HPDE6-E6E7 (cell line): Measurements from ENCODE around the gene KIAA1671.
A peak's percentile ranks its signal among the peaks of the same experiment; 100 is the strongest.

Source experiments
- DNase-seq: peaks from one replicate; pipeline ENCODE4 v3.0.0; 2011; ENCODE audit warnings: missing footprints; ENCODE audit errors: extremely low spot score

Gene KIAA1671

GRCh38 chr22:24952837-24953383 lies 394 bp downstream of the KIAA1671 start:
- peak; percentile 76 for DNase-seq

DNA sequence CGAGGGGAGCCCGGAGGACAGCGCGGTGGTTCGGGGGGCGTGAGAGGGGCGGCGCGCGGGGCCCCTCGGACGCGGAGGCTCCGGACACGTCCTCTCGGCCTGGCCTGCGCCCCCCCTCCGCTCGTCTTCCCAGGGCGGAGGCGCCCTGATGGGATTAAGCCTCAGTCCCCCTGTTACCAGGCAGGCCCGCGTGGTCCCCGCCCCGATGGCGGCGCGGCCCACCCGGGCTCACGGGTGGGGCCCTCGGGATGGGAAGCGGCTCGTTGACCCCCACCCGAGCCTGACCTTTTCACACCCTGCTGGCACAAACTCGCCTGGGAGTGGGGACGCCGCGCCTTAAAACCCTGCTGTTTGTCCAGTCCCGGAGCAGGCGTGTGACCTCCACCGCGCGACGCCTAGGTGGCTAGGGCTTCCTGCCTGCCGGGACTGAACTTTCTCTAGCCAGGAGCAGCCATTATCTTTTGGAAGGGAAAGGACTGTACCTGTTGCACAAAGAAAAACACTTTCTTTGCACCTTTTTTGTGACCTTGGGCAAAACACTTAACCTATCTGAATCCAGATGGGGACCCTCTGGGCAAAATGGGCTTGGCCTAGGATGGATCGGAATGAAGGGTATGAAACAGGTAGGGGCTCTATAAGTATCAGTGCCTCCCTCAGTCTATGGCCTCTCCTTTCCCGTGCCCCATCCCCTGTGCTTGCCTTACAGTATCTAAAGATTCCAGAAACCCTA lies 1.0 kb downstream of the KIAA1671 start:
- no peak for DNase-seq

- DNase-seq, result no peak
Measured at GRCh38 chr22:24954114-24954463, 1.6 kb downstream of the KIAA1671 start.

GRCh38 chr22:24954856-24955255 lies 2.3 kb downstream of the KIAA1671 start:
- DNase-seq, result no peak

DNA sequence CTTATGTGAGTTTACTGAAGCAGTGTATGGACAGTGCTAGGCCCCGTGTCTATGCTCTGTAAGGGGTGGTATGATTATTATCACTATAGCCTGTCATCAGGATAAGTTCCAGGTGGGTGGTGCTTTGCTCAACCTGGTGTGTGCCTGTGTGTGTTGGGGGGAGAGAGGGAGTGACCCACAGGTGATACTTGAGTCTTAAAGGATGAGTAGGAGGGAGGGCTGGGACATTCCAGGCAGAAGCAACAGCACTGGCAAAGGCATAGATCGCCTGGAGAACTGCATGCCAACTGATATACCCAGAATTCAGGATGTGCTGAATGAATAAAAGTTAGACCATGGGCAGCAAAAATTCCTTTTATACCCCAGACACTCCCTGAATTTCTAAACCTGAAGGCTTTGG lies 4.5 kb downstream of the KIAA1671 start:
- DNase-seq, result no peak

DNA sequence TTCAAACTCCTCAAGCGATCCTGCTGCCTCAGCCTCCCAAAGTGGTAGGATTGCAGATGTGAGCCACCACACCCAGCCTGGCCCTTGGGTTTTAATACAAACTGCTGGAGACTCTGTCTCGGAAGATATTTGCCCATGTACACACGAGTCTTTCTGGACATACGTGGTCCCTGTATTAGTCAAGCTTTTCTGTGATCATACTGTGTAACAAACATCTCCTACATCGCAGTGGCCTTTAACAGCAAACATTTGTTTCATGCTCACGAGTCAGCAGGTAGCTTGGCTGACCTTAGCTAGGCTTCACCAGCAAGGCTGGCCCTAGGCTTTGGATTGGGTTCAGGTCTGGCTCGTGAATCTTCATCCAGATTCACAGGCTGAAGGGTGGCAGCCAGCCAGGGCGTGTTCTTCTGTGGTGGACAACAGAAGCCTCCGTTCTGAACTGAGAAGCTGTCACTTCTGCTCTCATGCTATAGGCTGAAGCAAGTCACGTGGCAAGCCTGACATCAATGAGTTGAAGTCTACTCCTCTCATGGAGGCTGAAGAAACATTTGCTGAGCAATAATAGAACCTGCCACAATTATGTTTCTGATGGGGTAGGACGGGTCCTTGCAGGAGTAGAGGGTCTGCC lies 8.8 kb downstream of the KIAA1671 start:
- DNase-seq, result no peak

DNA sequence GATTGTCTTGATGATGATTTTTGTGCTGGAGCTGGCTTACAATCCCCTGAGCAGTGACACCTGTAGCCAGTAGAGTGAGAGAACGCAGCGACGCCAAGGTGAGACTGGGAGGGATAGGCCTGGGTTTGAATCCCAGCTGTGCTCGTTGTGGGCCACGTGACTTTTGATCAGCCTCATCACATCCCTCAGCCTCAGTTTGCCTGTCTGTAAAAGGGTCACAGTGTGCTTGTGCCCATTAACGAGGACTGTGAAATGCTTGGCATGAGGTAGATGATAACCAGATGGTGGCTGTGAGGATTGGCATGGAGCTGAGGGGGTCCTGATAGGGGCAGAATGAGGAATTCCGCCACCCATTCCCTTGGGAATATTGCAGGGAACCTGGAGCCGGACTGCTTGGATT lies 9.6 kb downstream of the KIAA1671 start:
- DNase-seq, result no peak

DNA sequence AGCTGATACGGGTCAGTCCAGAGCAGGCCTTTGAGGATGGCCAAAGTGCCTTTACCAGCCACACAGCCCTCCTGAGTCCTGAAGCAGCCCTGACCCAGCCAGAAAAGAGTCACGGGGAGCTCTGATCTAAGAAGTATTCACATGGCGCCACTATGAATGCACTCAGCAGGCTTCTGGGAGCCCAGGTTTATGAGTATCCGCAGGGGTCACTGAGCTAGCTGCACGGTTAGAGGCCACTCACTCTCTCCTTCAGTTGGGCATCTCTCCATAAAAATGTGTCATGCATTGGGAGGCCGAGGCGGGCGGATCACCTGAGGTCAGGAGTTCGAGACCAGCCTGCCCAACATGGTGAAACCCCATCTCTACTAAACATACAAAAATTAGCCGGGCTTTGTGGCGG lies 10.3 kb downstream of the KIAA1671 start:
- no peak for DNase-seq

DNA sequence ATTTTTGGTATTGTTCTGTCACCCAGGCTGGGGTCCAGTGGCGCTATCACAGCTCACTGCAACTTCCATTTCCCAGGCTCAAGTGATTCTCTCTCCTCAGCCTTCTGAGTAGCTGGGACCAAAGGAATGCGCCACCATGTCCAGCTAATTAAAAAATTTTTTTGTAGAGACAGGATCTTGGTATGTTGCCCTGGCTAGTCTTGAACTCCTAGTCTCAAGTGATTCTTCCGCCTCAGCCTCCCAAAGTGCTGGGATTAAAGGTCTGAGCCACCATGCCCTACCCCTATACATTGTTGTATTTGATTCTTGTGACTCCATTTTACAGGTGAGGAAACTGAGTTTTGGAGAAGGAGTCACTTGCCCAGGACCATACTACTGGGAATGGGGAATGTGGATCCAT lies 11.9 kb downstream of the KIAA1671 start:
- no peak for DNase-seq

GRCh38 chr22:24965822-24966626 lies 13.5 kb downstream of the KIAA1671 start:
- peak; percentile 90 for DNase-seq

DNA sequence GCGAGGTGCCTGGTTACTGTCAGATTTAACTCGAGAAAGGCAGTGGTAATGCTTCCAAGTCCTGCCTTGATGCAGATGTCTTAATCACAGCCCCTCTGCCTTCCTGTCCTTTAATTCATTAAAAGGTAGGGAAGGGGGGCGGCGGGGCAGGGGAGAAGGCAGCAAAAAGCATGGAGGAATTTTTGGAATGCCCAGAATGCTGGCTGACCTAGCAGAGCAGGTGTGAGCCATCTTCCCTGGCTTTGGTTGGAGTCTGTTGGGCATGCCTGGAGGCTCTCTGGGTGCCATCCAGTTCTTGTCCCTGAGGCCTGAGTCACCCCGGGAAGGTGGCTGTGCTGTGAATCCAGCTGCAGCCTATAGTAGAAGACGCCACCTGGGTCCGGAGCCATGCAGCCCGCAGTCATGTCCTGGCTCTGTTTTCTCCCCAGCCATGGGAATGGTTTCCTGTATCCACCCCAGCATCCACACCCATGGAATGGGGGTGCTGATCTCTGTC lies 15.6 kb downstream of the KIAA1671 start:
- DNase-seq, result no peak

DNA sequence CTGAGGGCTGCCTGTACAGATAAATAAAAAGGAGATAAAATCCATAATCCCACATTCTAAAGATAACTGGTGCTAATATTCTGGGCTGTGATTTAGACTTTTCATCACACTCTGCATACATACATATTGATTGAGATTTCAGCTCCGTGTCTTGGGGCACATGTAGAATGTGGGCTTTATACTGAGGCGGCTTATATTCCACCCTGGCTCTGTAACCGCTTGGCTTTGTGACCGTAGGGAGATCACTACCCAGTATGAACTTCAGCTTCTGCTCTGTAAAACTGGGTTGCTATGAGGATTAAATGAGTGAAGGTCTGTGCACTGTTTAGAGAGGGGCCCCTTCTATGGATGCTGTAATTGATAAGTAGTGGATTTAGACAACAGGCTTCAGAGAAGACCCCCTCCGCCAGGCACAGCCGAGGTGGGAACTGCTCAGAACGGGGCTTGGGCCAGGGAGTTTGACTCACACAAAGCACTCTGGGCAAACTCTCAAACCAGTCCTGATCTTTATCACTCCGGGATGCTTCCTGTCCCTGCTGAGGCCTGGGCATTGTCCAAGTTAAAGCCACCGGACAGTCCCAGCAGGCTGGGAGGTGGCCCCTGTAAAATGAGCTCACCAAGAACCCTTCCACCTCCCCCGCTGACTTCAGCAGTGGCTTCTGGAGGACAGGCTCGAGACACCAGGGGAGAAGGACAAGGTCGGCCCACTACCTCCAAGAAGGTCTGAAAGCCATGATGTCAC lies 17.2 kb downstream of the KIAA1671 start:
- no peak for DNase-seq

- DNase-seq, result no peak
Measured at GRCh38 chr22:24972369-24972768, 19.9 kb downstream of the KIAA1671 start.

DNA sequence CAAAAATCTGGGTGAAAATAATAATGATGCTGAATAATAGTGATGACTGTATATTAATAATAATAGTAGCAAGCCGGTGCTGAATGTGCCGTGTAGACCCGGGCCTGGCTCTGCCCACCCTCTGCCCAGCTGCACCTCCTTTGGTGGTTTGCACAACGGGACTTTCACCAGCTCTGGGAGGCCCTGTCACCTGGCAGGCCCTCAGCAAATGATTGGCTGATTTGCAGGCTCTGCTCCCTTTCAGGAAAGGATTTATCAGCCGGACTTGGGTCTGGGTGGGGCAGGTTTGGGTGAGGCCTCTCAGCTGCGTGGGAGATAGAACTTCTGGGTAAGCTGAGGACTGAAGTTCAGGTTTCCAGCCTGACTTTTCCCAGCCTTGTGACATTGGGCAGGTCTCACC lies 21.4 kb downstream of the KIAA1671 start:
- DNase-seq, result no peak

DNA sequence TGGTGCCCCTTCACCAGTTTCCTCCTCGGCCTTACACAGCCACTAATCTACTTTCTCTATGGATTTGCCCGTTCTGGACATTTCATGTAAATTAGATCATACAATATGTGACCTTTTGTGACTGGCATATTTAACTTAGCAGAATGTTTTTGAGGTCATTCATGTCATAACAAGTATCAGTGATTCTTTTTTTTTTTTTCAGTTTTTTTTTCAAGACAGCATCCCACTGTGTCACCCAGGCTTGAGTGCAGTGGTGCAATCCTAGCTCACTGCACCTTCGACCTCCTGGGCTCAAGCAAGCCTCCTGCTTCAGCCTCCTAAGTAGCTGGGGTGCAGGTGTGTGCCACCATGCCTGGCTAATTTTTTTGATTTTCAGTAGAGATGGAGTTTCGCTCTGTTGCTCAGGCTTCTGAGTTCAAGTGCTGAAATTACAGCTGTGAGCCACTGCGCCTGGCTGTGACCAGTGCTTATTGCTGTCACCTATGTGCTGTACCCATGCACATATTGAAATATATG lies 22.7 kb downstream of the KIAA1671 start:
- DNase-seq, result no peak

DNA sequence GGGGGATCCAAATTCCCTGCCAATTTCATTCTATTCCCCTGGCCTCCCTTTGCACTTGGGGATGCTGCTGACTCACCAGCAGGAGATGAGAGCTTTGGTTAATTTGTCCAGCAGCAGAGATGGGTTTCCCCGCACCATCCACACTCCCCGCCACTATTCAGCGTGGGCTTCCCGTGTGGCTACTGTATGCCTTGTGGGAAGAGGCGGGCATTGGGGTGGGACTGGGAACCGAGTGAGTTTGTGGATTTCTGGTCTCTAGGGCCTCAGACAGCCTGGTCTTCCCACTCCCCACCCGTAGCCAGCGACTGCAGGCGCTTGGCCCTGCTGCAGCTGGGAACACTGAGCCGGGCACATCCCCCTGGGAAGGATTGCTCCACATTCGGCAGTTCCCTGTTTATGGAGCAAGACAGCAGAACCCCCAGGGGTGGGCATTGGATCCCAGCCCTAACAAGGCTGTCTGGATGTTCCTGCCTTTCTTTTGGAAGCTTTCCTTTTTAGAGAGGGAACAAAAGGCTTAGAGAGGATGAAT lies 23.4 kb downstream of the KIAA1671 start:
- no peak for DNase-seq

GRCh38 chr22:24976442-24977218 lies 24.1 kb downstream of the KIAA1671 start:
- no peak for DNase-seq

DNA sequence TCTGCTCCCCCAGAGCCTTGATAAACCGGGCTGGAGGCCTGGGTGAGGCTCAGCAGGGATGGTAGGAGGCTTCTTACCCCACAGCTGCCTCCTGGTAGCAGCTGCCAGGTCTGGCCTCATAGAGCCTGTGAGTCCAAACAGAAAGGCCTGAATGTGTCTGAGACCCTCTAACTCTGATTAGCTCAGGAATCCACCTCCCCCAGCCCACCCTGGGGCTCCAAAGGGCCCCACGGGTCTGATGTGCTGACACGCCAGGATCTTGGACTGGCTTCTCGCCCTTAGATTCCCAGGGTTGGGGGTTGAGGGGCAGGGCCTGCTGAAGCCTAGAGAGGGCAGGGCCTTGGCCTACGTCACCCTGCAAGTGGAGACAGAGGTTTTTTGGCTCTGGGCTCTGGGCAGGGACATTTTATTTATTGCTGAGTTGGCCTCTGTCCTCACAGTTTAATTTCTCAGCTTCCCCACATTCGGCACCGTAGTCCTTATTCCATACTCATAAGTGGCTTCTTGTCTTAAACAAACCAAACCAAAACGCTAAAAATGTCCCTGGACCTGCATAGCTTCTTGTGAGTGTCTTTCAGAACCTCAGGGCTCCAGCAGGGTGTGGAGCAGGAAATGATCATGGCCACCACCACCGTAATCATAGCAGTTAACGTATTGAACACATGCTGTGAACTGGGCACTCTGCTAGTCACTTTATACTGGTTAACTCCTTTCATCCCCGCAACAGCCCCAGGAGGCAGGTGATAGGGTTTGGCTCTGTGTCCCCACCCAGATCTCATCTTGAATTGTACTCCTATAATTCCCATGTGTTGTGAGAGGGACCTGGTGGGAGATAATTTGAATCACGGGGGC lies 25.1 kb downstream of the KIAA1671 start:
- DNase-seq, result no peak

GRCh38 chr22:24978308-24978707 lies 25.8 kb downstream of the KIAA1671 start:
- no peak for DNase-seq
